ENCODE results near the gene PAIP2.

- no peak for TF ChIP-seq CEBPB (IDR thresholded peaks at IDR 0.05; ENCODE audit: low read depth, low read length)
- TF ChIP-seq POLR2A (IDR thresholded peaks at IDR 0.05; ENCODE audit: low read depth, low read length) = no peak
Observed at GRCh38 chr5:139378941-139379361, 37.3 kb downstream of the PAIP2 start.

Data from IMR-90 (cell line).